Medulla oblongata (tissue), 1 donor: ENCODE measurements around the gene DYNC2H1.
"Not testable (repeated sequence)": the region's sequence is repeated elsewhere in the genome, so short reads cannot be mapped to it uniquely, and the experiment has no call there.

ENCODE experiments used
- DNase-seq: peaks from one replicate; pipeline ENCODE4 v3.0.0-alpha.2; 2015; ENCODE audit errors: extremely low spot score

The DYNC2H1 gene

GRCh38 chr11:103370076-103370475 is 260.9 kb downstream of the DYNC2H1 start:
- DNase-seq = no peak

- DNase-seq = no peak
Observed at GRCh38 chr11:103372906-103373305, 263.7 kb downstream of the DYNC2H1 start.

- DNase-seq = not testable (repeated sequence)
Observed at GRCh38 chr11:103374227-103374626, 265.0 kb downstream of the DYNC2H1 start.

GRCh38 chr11:103378931-103379330 is 269.7 kb downstream of the DYNC2H1 start:
- DNase-seq = no peak

- DNase-seq = no peak
Observed at GRCh38 chr11:103380031-103380430, 270.8 kb downstream of the DYNC2H1 start.

GRCh38 chr11:103384652-103385051 is 275.4 kb downstream of the DYNC2H1 start:
- DNase-seq = no peak

GRCh38 chr11:103395612-103396011 is 286.4 kb downstream of the DYNC2H1 start:
- no peak for DNase-seq

GRCh38 chr11:103396237-103396636 is 287.0 kb downstream of the DYNC2H1 start:
- DNase-seq = no peak

- DNase-seq = no peak
Observed at GRCh38 chr11:103397369-103397768, 288.1 kb downstream of the DYNC2H1 start.

GRCh38 chr11:103398829-103399228 is 289.6 kb downstream of the DYNC2H1 start:
- no peak for DNase-seq

GRCh38 chr11:103406357-103406756 is 297.1 kb downstream of the DYNC2H1 start:
- no peak for DNase-seq

GRCh38 chr11:103407641-103408040 is 298.4 kb downstream of the DYNC2H1 start:
- no peak for DNase-seq

- no peak for DNase-seq
Observed at GRCh38 chr11:103413266-103413888, 304.2 kb downstream of the DYNC2H1 start.

GRCh38 chr11:103418014-103418413 is 308.8 kb downstream of the DYNC2H1 start:
- no peak for DNase-seq

GRCh38 chr11:103420593-103420992 is 311.4 kb downstream of the DYNC2H1 start:
- no peak for DNase-seq

- no peak for DNase-seq
Observed at GRCh38 chr11:103433386-103434072, 324.3 kb downstream of the DYNC2H1 start.

- no peak for DNase-seq
Observed at GRCh38 chr11:103434073-103434411, 324.8 kb downstream of the DYNC2H1 start.

- DNase-seq = no peak
Observed at GRCh38 chr11:103436131-103436770, 327.0 kb downstream of the DYNC2H1 start.

- DNase-seq = no peak
Observed at GRCh38 chr11:103441021-103441420, 331.8 kb downstream of the DYNC2H1 start.

- no peak for DNase-seq
Observed at GRCh38 chr11:103448966-103449365, 339.7 kb downstream of the DYNC2H1 start.

- no peak for DNase-seq
Observed at GRCh38 chr11:103450241-103450640, 341.0 kb downstream of the DYNC2H1 start.

- no peak for DNase-seq
Observed at GRCh38 chr11:103453126-103453525, 343.9 kb downstream of the DYNC2H1 start.
